HG02588 (cell line): ENCODE results near the gene CHST15.

ENCODE experiments used
- ATAC-seq: cut with Tn5 transposase; IDR thresholded peaks from one replicate; pipeline ENCODE4 v1.9.1; 2021; ENCODE audit warnings: mild to moderate bottlenecking, moderate library complexity; ENCODE audit not compliant: unreplicated experiment

CHST15 gene

DNA sequence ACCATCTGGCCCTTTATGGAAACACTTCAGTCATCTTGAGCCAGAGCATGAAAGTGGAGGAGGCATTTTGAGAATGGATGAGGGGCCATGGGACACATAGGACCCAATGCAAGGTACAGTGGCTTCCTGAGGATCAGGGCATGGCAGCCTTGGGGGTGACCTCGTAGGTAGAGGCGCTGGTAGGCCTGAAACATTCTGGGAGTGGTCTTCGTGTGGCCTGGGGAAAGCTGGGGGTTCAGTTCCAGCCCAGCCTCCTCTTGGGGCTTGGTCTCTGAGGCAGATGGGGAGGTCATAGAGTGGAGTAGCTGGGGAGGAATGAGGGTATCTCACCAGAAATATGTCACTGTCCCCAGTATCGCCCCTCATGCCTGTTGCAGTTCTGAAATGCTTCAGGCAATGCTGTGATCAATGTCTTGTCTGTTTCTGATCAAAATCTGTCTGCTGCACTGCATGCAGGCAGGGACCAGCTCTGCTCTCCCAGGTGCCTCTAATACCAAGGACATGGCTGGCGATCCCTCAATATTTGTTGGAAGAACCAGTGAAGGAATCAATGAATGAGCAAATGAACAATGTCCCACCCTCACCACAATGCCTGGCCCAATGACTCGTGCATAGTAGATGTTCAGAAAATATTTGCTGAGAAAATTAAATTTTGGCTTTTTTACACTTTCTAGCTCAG is 90.9 kb downstream of the CHST15 start:
- ATAC-seq: no peak

DNA sequence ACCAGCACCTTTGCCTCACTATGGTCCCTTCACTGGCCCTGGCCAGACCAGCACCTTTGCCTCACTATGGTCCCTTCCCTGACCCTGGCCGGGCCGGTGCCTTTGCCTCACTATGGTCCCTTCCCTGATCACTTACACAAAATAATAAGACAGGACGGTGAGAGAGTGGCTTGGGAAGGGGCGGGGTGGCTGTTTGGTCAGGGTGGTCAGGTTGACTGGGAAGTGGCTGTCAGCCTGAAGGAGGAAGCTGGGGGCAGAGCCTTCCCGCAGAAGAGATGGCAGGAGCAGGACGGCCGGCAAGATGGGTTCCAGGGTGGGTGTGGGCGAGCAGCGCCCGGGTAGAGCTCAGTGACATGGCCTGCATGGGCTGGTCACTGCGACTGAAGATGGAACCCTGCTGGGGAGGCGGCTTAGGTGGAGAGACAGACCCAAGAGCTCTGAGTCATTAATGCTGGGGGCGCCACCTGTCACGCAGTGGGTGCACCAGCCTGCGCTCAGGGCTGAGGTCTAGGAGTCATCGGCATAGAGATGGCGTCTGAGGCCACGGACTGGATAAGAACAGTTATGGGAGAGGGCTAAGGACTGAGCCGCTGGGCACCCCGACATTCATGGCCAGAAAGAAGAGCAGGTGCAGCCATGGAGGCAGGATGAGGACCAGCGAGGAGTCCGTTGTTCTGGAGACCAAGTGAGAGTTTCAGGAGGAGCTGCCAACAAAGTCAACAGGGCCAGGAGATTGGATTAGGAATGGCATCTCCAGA is 91.8 kb downstream of the CHST15 start:
- ATAC-seq: no peak

DNA sequence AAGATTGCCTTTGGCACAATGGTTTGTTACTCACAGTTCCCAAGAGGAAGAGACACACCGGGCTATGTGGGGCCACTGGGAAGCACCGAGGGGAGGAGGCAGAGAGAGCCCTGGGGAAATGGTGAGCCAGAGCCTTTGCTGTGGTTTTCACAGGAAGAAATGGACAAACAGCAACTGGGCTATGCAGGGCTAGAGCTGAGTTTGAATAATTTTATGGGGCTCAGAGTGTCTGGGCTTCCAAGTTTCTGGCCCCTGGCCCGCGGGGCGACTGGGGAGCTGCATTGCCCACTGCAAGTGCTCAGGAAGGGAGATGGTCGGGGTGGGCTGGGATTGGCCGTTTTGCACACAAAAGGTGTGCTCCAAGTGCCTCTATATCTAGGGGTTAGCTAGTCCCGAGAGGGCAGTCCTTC is 92.6 kb downstream of the CHST15 start:
- no peak for ATAC-seq

DNA sequence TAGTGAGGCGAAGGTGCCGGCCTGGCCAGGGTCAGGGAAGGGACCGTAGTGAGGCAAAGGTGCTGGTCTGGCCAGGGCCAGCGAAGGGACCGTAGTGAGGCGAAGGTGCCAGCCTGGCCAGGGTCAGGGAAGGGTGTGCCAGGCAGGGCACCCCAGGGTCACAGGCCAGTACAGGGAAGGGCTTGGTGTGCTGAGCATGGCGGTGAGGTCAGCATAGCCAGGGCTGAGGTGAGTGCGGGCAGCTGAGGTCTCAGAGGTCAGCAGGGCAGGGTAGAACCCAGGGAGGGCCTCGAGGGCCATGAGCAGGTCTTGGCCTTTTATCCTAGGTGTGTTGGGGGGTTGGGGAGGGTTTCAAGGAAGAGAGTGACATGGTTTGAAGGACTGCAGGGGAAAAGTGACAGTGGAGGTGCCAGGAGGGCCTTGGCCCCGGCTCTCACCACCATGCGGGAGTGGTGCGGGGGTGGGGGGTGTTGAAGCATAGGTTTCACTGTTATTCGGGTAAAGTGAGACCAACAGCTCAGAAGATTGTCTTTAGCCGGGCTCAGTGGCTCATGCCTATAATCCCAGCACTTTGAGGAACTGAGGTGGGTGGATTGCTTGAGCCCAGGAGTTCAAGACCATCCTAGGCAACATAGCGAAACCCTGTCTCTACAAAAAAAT is 93.3 kb downstream of the CHST15 start:
- no peak for ATAC-seq

DNA sequence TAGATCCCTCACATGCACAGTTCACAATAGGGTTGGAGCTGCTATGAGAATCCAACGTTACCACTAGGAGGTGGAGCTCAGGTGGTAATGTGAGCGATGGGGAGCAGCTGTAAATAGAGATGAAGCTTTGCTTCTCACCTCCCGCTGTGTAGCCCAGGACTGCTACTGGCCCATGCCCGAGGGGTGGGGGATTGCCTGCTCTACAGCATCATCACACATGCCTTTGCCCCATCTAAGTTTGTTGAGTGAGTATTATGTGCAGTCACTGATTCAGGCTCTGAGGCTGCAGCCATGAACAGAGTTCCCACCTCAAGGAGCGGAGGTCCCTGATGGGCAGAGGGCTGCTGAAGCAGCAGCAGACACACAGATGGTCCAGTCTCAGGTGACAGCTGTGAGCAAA is 94.1 kb downstream of the CHST15 start:
- ATAC-seq: no peak

DNA sequence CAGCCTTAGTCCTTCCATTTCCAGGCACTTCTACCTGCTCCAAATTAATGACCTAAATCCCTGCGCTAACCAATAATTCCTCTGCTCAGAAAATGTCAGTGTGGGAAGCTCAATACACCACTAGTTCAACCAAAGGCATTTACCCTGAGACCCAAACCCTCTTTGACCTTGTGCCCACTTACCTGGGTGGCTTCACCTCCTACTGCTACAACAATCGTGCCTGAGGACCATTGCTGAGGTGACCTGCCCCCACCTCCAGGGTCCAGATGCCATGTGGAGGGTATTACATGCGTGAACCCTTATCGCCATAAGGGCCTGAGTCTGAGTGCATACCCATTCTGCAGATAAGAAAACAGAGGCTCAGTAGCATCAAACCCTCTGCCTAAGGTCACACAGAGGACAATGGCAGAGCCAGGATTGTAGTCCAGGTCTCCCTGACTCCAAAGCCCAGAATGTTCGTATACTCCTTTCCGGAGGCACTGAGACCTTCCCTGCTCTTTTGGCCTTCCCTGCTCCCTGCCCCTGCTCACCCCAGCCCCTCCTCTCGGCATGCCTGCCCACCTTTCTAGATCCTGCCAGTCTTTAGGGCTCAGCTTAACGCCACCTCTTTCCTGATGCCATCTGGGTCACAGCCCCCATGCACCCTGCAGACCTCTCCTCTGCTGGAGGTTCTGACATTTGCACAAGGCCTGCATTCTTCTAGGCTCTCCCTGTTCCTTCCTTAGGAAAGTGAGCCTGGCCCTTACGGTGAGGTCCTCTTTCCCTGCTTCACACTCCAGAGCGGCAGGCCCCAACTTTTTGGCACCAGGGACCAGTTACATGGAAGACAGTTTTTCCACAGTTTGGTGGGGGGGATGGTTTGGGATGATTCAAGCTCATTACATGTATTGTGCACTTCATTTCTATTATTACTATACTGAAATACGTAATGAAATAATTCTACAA is 94.9 kb downstream of the CHST15 start:
- ATAC-seq: no peak

DNA sequence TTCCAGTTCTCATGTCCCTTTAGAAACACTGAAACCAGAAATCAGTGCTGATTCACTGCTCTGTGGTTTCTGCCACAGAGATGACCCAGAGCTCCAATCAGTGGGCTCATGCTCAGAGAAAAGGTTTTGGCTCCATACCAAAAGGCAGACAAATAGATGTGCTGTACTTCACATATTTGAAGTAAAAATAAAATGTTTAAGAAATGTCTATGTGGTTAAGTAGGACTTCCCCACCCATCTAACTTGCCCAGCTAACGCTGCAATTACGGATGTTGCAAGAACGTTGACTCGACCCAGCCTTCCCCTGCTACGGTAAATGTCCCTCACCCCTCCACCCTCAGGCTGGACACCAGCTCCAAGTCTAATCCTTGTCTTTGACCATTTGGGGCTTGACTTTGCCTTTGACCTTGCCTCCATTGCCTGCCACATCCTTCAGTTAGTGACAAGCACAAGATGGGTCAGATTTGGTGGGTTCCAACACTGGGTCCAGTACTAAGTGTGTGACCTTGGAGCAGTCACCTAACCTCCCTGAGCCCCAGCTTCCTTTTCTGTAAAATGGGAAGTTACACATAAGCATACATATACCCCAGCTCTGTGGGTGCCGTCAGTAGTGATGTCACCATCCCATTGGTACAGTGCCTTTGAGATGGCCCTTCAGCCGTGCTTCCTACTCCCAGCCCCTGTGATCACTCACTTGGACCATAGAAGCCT is 95.8 kb downstream of the CHST15 start:
- ATAC-seq: no peak

DNA sequence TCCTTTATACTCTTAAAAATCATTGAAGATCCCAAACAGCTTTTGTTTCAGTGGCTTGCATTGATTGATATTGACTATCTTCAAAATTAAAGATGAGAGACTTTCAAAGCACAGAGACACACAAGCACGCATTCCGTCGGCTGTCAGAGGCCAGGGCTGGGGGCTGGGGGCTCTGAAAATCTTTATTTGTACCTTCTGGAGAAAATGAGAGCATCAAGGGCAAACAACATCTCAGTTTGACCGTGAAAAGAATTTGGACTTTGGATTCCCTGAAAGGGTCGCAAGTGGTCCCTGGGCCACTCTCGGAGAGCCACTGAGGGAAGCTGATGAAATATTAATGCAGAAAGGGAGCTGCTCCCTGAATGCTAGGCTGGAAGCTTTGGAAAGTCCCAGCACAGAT is 96.4 kb downstream of the CHST15 start:
- ATAC-seq: no peak

DNA sequence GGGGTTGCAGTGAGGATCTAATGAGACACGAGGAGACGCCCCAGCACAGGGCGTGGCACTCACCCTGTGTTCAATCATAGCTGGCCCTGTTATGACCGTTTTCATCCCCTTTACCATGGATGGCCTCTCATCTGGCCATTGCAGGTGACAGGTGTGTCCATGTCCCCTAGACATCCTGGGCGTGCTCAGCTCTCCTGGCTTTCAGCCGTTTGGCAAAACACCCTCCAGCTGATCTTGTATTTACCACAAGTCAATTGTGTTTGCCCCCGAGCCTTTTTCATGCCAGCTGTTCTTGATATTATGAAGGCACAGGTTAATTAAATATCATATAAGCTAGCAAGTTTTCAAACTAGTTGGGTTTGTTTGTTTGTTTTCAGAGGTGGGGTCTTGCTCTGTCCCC is 97.1 kb downstream of the CHST15 start:
- no peak for ATAC-seq

DNA sequence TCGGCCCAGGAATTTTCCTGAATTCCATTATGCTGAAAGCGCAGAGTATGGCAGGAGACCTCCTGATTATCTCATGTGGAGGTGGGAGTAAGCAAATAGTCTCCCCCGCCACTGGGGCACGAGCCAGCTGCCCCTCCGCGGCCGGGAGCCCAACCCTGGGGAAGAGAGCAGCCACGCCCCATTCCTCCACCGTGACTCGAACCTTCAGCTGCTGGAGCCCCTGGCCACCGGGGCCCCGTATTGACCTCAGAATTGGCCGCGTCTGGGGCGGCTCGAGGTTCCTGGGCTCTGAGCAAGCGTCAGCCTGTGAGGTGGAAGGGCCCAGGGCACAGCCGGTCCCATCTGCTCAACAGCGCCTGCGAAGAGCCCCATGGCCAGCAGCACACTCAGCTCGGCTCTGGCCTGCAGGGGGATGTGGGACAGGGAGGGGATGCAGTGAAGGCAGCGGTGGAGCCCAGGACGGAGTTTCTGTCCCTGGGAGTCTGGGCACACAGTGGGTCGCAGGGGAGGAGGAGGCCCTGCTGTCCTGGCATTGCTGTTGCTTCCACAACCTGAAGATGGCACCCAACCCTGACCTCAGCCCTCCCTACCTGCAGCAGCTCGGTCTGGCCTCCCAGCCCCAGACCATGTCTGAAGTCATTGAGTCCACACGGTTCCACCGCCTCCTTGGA is 97.8 kb downstream of the CHST15 start:
- no peak for ATAC-seq

DNA sequence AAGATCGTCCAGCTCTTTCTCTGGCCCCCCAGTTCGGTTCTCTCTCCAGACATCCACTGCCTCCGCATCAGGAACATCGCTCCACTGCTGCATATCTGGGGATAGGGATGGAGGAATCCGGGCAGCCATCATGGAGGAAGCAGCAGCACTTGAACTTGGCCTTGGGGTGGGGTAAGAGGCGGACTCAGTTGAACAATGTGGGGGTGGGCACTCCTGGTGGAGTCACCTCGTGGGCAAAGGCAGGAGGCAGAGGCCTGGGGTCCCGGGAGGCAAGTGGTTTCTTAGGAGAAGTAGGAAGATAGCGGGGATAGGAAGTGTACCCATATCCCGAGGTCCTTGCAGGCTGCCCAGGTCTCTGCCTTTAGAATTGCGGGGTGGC is 98.3 kb downstream of the CHST15 start:
- no peak for ATAC-seq

DNA sequence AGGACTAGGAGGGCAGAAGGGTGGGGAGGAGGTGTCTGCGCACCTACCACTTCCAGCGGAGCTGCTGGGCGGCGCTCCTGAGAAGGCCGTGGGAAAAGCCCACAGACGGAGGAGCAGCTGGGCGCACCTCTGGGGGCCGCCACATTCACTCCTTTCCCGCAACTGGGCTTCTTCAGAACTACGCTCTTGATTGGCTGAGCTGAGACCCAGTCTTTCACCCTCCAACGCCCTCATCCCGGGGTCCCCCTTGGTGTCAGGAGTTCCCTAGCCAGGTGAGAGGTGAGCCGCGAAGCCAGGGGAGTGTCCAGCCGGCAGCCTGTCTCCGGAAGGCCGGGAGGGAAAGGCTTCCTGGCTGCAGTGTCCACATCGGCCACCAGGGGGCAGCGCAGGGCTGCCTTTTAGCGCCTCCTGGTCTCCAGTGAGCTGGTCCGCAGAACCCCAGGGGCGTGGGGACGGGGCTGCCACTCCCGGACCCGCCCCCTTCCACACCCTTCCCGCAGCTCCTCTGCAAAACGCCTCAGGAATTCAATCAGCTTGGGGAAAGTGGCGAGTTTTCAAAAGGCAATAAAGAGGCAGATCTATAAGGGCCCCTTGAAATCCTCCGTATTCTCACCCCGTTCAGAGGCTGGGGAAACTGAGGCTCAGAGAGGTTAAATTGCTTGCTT is 98.8 kb downstream of the CHST15 start:
- peak; percentile 67 for ATAC-seq

DNA sequence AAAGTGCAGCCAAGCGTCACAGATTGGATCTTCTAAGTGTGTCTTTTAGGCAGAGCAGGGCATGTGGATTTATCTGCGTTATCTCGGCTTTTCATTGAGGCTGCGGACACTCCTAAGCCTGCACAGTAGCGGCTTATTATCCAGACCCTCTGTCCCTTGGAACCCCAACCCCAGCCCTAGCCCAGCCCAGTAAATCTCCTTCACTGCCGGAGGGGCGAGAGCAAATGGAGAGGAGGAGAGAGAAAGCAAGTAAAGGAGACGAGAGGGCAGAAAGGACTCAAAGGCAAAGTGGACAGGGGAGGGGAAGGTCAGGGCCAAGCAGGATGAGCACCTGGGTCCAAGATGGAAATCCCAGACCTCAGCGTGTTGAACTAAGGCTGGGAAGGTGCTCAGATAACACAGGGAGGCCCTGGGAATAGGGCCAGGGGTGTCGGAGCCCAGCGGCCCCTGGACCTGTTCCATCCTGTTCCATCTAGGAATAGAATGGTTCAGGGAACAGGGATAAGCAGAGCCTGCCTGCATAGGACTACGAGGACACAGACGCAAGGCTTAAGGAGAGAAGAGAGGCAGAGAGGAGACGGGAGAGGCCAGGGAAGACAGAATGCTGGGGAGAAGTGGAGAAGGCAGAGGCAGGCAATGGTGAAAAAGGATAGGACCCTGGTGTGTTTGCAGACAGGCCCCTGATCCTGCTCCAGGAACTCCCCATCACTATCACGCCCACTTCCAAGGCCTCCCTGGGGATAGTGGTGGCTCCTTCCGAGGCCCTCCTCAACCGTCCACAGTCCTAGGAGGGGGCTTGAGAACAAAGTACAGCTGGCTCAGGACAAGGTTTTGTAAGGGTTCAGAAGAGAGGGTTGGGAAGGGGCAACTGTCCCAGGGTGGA is 99.6 kb downstream of the CHST15 start:
- ATAC-seq: no peak

DNA sequence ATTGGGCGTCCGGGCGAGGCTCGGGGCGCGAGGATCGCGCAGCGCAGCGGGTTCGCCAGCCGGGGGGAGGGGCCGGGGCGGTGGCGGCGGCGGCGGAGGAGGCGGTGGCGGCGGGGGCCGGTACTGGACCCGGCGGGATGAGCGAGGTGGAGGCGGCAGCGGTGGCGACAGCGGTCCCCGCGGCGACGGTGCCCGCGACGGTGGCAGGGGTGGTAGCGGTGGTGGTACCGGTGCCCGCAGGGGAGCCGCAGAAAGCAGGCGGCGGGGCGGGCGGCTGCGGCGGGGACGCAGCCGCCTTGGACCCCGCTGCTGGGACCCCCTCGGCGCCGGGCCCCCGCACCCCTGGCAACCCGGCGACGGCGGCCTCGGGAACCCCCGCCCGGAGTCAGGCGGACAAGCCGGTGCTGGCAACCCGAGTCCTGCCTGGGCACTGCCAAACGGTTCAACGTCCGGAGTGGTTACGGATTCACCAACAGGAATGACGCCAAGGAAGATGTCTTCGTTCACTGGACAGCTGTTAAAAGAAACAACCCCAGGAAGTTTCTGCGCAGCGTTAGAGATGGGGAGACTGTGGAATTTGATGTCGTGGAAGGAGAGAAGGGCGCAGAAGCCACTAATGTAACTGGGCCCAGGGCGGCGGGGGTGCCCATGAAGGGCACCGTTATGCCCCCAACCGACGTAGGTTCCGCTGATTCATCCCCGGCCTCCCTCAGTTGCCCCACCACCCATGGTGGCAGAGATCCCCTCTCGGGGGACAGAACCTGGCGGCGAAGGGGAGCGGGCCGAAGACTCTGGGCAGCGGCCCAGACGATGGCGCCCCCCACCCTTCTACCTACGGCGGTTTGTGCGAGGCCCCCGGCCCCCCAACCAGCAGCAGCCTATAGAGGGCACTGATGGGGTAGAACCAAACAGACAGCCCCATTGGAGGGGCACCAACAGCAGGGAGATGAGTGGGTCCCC is 101.5 kb downstream of the CHST15 start:
- ATAC-seq: no peak

DNA sequence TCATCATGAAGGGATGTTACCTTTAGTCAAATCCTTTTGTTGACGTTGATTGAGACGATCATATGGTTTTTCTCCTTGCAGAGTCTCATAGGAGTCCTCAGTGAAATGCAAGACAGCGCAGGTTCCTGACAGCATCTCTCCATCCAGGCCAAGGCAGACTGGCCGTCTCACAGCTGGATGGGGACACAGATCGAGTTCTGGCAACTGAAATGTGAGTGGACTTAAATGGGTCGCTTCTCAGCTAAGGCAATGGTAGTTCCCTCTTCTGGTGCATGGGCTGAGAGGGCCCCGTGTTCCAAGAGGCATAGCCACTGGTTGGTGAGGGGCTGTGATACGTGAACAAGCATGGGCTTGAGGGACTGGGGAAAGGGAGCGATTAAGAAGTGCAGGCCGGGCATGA is 102.5 kb downstream of the CHST15 start:
- no peak for ATAC-seq

DNA sequence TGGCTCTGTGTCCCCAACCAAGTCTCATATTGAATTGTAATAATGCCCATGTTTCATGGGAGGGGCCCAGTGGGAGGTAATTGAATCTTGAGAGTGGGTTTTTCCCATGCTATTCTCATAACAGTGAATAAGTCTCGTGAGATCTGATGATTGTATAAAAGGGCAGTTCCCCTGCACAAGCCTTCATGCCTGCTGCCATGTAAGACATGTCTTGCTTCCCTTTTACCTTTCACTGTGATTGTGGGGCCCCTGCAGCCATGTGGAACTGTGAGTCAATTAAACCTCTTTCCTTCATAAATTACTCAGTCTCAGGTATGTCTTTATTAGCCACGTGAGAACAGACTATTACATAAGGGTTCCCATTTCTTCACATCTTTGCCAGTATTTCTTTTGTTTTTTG is 104.7 kb downstream of the CHST15 start:
- ATAC-seq: no peak

DNA sequence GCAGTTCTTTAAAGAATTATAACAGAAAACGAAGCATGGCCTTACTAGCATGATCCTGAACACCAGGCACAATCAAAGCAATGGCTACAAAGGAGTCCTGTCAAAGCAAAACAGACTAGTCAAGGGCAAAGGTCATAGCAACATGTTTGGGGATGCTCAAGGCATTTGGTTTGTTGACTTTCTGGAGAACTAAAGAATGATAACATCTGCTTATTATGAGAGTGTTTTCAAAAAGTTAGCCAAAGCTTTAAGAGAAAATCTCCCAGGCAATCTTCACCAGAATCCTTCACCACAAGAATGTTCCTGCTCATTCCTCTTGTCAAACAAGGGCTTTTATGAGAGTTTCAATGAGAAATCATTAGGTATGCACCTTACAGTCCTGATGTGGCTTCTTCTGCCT is 106.7 kb downstream of the CHST15 start:
- ATAC-seq: no peak
